Activated CD8-positive, alpha-beta memory T cell treated with anti-CD3 and anti-CD28 coated beads for 24 hours (primary cell): ENCODE results near the gene CYGB.

Source experiments
- DNase-seq: peaks from one replicate; pipeline ENCODE4 v3.0.0-alpha.2; 2020

Gene CYGB

DNA sequence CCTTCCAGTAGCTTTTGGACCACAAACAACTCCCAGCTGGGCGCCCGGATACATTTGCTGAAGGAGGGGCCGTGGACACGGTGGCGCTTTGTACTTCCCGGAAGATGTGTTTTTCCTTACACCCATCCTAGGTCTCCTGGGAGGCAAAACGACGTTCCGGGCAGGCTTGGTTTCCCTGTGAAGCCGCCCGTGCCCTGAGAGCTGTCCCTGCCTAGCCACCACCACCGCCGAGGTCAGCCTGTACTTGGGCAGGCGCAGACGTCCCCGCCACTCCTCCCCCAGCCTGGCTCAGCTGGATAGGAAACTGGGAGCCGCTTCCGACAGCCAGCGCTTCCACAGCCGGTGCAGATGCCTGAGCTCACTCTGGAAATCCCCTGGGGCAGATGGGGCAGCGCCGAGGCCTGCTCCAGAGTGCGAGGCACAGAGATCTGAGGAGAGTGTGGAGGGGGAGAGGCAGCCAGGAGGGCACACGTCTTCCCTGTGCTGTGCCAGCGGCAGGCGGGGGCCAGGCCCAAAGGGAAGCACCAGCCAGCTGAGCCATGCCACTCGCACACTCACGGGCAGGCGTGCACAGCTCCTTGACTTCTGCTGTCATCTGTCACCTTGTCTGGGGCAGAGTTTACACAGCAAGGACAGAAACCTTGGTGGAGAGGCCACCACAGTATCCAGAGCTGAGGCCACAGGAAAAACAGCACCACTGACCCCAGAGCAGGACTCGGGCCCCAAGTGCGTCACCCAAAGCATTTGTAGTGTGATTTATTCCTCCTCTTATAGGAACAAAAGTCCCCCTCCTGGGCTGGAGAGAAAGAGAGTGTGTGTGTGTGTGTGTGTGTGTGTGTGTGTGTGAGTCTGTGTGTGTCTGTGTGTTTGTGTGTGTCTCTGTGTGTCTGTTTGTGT lies 39.3 kb downstream of the CYGB start:
- DNase-seq: no peak

DNA sequence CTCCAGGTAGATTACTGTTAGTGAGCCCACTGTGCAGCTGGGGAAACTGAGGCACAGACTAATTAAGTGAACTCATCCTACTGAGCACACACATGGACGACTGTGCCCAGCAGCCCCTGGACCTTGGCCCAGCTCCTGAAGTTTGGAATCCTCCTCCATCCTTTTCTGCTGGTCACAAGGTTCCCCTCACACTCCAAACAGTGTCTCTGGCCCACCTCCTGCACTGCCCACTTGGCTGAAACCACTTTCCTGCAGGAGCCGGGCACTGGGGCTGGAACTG lies 39.9 kb downstream of the CYGB start:
- no peak for DNase-seq

DNA sequence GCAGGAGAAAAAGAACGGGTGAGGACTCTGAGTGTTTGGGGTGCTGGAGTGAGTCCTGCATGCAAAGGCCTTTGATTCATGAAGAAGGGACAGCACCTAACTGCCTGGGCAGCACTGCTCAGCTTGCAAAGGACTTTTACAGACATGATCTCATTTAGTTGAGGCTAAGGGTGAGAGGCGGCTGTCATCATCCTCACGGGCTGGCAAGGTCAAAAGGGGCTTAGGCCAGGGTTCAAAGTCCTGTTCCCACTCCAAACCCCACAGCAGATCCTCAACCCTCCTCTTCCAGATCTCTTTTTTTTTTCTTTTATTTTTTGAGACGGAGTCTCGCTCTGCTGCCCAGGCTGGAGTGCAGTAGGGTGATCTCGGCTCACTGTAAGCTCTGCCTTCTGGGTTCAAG lies 41.0 kb downstream of the CYGB start:
- no peak for DNase-seq

DNA sequence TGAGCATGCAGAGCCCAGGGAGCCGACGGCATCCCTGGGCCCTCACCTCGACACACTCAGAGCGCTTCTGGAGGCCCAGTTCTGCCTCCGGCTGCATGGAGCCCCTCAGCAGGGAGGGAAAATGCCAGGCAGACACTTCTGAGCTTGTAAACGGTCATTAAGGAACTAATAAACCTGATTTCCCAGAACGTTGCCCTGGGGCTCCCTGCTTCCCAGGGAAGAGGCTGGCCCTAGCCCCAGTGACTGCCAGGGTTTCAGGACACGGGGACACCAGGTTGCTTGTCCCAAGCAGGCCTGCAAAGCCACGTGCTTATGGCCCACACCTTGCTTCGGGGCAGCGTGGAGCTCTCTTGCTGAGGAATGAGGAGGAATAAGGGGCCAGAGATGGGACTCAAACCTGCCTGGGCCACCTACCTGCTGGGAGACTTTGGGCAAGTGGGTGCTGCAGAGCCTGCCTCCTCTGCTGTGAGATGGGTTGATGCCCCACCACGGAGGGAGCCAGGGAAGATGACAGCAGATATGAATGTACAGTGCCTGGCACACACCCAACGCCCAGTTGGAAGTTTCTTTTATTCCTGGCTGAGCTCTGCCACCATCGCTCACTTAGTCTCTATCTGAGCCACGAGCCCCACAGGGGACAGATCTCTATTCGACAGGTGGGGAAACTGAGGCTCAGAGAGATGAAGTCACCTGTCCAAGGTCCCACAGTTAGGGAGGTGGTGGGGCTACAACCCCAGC lies 41.7 kb downstream of the CYGB start:
- no peak for DNase-seq

DNA sequence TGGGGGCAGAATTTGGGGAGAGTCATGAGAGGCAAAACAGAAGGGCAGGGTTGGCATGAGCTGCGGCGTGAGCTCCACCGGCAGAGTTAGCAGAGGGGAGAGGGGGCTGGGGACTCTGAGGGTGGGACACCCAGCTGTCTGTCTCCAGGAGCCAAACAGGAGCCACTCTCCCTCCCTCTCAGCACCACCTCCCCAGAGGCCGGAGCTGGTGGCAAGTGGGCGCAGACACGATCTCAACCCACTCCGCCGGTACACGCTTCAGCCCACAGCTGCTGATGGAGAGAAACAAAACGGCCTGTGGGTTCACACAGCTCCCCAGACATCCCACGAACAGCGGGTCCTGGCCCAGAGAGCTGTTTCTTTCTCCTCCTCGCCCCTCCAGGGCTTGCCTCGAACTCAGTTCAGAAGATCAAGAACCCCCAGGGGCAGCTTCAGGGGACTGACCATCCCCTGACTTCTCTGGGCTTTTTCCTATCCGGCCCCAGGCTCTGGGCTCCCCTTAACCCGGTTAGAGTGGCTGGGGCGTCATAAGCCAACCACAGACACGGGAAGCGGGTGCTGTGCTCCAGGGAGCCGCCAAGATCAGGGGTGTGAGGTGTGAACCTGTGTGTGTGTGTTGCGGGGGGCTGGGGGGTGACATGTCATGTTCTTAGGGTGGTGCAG lies 43.9 kb downstream of the CYGB start:
- peak; percentile 69 for DNase-seq

DNA sequence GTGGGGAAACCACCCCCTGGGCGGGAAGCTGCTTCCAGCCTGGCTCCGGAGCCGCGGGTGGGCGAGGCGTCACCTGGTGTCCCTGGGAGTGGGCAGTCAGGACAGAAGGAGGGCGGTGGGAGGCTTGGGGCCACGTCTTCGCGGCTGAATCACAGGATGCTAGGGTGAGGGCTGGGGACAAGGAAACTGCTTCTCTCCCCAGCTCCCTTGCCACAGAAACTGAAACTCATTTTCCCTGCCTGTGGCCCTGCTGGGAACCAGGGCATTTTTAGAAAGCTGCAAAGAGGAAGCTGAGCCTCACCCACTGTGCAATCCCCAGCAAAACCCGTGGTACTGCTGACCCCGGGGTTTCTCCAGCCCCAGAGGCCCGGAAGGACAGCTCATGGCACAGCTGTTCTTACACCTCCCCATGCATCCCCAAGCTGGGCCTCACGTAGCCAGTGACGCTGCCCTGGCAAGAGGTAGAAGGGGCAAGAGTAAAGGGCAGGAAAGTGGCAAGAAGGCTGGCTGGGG lies 44.5 kb downstream of the CYGB start:
- peak; percentile 75 for DNase-seq

DNA sequence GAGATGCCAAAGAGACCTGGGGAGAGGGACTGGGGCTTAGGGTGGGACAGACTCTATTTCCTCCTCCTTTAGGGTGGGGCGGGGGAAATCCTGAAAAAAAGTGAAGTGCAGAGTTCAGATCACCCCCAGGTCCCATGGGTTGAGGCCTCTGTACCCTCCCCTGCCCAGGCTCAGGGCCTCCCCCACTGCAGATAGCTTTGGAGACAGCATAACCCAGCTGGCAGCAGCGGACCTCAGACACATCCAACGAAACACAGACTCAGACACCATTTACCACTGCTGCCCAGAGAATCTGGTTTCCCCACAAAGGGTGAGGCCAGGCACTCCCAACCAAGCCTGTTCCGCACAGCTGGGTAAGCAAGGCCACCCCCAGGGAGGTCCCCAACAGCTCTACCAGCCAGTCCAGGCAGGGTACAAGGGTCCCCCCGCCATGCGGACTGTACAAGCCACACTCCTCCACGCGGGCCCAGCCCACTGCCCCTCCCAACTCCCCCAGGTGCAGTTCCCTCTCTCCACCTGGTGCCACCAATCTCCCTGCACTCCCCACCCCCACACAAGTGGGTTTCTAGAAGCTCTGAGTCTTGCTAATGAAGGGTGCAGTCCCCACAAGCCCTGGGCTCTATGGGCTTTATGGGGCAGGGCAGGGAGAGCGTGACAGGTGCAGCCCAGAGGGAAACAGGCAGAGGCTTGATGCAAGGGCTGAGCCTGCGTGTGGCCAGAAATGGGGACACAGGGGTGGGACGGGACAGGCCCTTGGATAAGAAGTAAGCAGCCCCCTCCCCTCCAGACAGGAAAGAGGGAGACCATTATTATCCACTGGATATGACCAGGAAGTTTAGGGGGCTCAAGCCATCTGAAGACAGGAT lies 45.2 kb downstream of the CYGB start:
- peak; percentile 71 for DNase-seq

DNA sequence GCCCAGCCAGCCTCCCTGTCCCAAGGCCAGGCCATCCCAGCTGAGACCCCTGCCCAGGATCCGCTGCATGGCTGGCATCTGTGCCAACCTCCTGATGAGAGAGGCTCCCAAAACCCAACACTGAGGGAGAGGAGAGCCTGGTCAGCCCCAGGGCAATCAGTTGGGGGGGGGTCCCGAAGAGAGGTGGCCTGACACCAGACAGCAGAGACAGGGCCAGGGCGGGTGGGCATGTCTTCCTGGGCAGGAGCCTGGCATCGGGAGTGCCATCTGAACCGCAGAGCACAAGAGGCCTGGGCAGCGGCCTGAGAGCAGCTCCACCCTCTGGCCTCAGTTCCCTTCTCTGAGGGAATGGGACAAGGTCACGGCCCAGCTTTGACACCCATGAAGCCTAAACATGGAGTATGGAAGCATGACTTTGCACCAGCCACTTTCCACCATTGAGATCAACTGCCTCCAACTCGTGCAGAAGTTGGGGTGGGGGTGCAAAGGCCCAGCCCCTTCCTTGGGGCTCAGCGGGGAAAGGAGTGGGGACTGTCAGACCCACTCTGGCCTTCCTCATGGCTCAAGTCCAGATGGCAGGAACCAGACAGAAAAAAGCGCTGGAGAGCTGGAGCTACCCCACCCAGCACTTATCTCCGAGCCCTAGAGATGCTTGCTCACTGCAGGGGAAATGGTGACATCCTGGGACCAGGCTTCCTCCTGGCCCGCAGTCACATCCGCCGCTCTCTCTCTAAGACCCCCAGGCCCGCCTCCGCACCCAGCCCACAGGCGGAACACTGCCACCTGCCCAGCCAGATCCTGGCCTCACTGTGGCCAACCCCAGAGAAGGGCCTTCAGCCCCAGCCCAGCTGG lies 46.0 kb downstream of the CYGB start:
- no peak for DNase-seq

DNA sequence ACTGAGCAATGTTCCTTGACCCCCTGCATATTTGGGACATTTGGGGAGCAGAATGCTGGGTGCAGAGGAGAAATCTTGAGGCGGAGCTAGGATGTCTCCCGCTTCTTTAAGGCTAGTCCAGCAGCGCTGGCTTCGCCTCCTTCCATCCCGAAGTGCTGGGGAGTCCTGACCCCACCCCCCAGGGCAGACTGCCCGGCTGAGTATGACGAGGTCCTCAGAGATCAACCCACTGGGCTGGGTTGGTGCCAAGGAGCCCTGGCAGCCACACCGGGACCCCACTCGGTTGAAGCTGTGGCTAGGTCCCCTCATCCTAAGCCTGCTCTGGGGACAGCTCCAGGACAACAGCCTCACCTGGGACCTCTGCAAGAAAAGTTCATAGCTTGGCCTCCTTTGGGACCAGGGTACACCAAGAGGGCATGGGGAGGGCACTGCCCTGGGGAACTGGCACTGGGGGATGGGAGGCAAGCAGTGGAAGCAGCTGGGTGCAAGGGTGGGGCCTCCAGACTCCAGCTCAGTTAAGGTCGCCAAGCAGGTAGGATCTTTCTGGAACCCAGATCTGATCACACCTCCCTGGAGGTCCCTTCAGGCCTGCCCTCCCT lies 47.3 kb downstream of the CYGB start:
- no peak for DNase-seq

DNA sequence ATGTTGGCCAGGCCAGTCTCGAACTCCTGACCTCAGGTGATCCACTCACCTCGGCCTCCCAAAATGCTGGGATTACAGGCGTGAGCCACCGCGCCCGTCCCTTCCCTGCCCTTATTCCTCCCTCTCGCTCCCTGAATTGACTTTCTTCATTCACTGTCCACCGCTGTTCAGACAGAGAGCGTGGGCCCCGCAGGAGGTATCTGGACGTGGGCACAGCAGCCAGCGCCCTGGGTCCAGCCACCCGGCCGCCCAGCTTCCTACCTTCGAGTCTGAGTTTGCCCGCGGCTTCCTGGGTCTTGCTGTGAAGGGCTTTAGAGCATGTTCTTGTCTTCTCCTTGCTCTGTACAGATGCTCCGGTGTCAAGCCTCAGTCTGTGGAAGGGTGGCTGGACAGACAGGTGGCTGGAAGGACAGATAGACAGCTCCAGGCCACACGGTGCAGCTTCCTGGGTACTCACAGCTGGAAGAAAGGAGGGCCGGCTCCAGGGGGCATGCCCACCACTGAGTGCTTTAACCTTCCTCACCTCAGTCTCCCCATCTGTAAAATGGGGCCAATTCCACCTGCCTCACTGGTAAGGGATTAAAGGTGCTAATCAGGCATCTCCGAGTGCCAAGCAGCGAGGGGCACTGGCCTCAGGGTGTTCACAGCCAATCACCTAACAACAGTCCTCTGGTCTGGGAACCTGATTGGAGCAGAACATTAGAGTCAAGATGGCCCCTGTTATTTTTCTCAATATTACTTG lies 49.9 kb downstream of the CYGB start:
- no peak for DNase-seq

DNA sequence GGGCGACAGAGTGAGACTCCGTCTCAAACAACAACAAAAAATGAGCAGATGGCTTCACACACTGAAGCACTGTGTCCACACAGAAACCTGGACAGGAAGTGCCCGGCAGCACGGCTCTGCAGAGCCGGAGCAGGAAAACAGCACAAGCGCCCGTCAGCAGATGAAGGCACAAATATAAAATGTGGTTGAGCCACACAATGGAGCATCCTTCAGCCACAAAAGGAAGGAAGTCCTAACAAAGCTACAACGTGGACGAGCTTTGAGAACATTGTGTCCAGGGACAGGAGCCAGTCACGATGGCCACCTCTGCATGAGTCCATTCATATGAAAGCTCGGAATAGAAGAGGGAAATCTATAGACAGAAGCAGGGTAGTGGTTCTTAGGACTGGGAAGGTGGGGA lies 51.9 kb downstream of the CYGB start:
- DNase-seq: no peak

DNA sequence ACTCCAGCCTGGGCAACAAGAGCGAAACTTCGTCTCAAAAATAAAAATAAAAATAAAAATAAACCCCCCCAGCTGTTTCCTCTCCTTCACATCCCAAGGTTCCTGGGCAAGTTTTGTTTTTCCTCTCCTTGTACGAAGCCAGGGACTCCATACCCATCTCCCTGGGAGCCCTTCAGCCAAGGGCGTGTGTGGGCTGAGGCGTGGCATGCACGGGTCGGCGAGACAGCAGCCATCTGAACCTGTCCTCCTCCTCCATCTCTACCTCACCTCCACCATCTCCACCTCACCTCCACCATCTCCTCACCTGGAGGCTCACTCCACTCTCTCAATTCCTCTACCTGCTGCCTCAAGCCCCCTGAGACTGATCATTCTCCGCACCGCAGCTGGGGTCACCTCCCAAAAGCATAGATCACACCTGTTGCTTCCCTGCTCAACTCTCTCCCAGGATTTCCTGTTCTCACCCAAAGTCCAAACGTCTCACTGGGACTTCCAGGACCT lies 53.2 kb downstream of the CYGB start:
- no peak for DNase-seq

DNA sequence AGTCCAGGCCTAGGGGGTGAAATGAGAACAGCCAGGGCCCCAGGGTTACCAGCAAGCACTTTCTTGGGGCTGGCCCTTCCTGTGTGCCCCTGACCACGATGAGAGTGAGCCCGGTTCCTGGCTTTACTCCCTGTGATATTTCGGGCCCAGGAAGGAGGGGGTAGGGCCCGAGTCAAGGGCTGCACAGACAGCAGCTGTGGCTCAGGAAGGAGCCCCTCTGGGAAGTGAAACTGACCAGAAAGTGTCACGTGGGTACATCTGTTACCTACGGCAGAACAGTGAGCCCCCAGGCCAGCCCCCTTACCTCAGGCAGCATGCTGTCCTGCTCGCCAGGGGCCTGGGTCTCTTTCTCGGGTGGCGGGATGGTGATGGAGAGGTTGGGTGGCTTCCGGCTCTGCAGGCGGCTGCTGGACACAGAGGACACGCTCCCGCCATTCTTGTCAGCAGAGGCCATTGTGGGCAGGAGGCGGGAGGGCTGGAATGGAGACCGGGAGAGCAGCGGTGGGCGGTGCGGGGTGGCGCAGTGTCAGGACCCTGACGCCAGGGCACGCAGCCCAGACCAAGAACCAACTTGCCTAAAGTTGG lies 56.3 kb downstream of the CYGB start:
- no peak for DNase-seq

DNA sequence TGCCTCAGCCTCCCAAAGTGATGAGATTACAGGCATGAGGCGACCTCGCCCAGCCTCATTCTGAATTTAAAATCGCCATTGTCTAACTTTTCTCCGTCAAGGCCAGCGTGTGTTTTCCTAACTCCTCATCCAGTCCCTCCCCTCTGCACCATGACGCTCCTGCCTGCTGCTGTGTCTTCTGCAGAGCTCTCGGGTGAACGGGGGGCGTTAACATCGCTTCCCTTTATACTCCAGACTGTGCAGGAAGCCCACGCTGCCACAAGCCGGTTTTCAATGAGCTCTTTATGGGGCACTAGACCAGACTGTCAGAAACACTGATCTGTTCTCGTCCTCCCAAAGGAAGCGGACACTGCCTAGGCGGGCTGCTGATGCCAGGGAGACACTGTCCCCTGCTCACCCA lies 56.9 kb downstream of the CYGB start:
- DNase-seq: no peak

DNA sequence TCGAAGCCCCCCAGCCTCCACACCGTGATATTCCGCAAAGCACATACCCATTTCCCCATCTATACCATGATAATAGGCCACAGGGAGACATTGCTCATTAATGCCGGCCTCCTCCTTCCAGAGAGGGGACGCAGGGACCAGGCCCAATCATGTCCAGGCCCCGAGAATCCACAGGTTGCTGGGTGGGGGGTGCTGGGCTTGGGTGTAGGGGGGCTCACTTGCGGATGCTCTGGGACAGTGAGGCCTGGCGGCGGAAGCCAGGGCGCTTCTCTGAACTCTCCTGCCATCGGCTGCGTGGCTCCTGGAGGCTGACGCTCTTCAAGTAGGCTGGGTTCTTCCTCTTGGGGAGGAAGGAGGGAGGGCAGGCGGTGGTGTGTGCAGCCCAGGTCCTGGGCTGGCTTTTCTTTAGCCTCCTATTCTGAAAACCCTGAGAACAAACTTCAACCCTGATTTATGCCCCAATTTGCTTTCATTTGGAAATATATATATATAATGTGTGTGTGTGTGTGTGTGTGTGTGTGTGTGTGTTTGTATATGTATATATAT lies 57.9 kb downstream of the CYGB start:
- DNase-seq: no peak

DNA sequence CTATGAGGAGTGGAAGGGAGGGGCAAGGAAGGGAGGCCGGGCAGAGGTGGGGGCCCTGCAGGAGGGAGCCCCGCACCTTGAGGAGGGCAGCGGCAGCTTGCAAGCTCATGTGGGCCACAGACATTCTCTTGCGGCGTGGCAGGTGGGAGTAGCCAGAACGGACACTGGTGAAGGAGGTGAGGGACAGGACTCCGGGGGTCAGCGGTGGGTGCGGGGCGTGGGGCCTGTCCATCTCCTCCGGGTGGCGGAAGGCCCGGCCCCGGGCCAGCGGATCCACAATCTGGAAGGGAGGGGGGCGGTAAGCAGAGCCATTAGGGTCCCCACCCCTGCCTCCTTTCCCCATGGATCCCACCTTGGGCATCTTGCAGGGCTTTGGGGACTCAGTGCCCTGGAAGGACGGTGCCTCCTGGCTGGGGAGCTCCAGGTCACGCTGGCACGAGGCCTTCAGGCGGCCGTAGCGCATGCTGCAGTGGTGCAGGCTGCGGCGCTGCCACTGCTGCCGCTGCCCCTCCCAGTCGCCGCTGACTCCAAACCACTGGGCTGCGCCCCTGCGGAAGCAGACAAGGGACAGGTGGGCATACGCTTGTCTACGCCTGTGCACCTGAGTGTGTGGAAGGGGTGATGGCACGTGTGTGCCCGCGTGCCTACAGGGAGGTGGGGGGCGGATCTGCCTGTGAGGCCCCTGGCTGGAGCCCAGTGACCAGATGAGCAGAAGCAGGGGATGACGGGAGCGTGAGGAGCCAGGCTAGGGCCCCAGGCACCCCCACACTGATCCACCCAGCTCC lies 58.6 kb downstream of the CYGB start:
- no peak for DNase-seq

DNA sequence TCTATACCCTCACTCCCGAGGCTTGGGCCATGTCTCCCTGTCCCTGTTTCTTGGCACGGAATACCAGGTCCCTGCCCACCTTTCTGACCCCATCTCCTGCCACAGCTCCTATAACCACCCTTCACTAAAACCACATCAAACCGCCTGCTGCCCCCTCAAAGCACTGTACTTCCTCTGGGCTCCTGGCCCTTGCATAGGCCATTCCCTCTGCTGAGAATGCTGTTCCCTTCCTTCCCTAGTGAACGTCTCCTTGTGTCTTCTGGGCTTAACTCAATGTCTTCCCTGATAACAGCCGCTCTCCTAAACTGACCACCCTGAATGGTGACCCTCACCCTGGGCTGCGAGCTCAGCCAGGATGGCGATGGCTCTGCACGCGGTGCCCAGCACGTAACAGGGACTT lies 59.4 kb downstream of the CYGB start:
- no peak for DNase-seq

DNA sequence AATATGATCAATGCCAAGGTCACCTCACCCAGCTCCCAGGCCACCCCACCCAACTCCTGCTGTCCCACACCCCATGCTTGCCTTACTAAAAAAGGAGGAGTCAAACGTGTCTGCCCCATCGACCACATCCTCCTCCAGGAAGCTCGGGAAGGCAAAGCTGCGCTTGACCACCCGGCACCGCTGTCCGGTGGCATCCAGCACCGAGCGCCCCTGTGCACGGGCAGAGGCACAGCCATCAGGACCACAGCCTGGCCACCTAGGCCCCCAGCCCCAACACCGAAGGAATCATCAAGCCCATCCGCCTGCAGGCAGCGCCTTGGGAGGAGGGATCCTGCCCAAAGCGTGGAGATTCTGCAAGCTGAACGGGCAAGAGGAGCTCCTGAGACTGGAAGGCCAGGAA lies 59.9 kb downstream of the CYGB start:
- no peak for DNase-seq
